GM03348 (cell line): ENCODE measurements around the gene AIF1.

ENCODE experiments used
- DNase-seq: peaks from one replicate; pipeline ENCODE4 v3.0.0; 2012; ENCODE audit warnings: low spot score

The AIF1 gene

DNA sequence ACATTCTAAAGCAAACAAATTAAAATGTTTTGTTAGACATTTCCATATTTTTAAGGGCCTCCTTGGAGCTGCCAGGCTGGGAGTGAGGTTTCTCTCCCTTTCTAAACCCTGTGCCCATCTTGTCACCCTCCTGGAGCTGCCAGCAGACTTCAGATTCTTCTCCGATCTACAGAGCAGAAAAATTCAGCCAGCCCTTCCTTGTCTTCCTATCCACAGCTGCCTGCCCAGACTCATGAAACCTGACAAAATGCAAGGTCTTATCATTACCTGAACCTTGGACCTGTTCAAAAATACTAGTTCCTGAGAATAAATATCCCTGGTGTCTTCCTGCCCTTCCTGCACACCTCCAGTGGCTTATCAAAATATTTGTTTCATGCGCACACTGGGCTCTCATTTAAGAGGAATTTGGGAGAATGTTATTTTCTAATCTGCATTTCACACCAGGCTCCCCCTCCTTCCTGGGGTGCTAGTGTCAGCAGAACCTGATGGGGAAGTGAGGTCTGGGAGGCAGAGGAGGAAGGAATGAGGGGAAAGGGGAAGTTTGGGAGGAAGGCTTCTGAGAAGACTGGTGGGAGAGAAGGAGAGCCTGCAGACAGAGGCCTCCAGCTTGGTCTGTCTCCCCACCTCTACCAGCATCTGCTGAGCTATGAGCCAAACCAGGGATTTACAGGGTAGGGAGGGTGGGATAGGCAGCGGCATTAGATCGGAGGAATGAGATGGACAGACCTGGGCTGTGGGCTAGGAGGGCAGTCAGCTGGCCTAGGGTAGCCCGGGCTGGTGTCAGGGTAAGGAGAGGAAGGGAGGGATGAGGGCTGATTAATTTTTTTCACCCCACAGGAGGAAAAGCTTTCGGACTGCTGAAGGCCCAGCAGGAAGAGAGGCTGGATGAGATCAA lies at the start of gene AIF1:
Gene AIF1, plus strand, starts transcription at position 551 of the 895 bp plus-strand sequence. Its CDS starts 96 bp downstream, at position 647.
- no peak for DNase-seq

DNA sequence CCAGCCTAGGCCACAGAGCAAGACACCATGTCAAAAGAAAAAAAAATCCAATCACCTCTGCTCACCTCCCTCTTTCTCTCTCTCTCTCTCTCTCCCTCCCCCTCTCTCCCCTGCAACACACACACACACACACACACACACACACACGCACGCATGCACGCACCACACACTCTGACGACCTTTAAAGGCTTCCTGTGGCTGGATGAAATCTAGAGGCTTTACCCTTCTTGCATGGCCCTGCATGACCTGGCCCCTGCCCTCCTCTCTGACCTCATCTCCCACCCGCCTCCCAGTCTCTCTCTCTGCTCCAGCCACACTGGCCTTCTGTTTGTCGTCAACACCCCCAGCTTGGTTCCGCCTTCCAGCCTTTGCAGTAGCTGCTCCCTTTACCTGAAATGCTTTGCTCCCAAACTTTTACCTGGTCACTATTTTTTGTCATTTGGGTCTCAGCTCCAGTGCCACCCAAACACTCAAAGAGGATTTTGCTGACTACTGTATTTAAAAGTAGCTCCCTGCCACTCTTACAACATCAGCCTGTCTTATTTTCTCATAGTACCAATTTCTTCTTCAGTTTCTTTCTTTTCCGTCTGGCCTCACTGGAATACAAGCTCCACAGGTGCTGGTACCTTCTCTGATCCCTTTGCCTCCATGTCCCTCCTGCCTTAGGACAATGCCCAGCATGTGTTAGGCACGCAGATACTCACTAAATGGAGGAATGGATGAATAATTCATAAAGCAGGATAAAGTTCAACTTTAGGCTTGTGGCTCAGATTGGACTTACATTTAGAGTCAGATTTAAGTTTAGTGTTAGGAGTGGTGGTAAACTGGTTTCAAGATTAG lies 47.3 kb upstream of the AIF1 start:
- no peak for DNase-seq

DNA sequence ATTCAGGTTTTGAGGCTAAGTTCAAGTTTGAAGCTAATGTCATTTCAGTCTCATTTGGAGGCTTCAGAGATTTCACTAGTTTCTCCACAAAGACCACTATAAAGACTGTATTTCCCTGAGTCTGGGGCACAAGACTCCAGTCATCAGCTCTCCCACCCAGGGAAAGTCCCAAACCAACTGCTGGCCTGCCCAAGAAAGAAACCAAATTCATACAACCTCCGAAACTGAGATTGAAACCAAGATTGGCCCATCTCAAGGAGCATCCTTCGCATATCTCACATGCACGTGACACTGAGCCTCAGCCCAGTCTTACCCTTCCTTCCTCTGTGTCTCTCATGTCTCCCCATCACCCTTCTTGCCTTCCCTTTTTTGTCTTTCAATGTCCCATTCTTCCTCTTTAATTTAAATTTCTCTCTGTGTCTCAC lies 46.5 kb upstream of the AIF1 start:
- no peak for DNase-seq

DNA sequence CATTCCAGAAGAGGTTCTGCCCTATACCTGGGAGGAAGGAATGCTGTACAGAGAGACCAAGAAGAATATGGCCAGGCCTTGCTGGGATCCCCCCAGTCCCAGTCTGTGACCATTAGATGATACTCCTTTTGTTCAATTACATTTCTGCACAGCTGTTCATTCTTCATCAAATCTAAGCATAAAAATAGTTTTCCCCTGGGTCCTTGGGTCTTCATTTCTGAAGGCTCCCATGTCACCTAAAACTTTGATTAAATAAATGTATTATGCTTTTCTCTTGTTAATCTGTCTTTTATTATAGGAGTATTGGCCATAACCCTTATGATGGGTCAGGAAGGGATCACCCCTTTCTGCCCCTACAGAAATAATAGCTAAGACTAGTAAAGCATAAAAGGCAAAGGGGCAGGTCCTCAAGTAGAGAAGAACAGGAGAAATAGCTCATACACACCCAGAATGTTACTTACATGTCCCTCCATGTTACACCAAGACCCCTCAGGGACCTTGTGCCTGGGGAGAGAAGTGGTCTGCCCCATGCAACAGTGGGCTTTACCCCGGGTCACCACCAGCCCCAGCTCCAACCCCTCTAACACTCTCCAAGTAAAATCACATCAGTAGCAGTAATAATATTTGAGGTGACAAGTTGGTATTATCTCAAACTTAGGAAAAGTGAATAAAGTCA lies 45.0 kb upstream of the AIF1 start:
- DNase-seq: no peak

DNA sequence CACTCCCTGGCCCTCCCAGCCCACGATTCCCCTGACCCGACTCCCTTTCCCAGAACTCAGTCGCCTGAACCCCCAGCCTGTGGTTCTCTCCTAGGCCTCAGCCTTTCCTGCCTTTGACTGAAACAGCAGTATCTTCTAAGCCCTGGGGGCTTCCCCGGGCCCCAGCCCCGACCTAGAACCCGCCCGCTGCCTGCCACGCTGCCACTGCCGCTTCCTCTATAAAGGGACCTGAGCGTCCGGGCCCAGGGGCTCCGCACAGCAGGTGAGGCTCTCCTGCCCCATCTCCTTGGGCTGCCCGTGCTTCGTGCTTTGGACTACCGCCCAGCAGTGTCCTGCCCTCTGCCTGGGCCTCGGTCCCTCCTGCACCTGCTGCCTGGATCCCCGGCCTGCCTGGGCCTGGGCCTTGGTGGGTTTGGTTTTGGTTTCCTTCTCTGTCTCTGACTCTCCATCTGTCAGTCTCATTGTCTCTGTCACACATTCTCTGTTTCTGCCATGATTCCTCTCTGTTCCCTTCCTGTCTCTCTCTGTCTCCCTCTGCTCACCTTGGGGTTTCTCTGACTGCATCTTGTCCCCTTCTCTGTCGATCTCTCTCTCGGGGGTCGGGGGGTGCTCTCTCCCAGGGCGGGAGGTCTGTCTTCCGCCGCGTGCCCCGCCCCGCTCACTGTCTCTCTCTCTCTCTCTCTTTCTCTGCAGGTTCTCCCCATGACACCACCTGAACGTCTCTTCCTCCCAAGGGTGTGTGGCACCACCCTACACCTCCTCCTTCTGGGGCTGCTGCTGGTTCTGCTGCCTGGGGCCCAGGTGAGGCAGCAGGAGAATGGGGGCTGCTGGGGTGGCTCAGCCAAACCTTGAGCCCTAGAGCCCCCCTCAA lies 42.8 kb upstream of the AIF1 start, which contains the start of gene LTA:
Gene LTA, plus strand, starts transcription at position 249 of the 871 bp plus-strand sequence. Its CDS starts 454 bp downstream, at position 703.
- no peak for DNase-seq

DNA sequence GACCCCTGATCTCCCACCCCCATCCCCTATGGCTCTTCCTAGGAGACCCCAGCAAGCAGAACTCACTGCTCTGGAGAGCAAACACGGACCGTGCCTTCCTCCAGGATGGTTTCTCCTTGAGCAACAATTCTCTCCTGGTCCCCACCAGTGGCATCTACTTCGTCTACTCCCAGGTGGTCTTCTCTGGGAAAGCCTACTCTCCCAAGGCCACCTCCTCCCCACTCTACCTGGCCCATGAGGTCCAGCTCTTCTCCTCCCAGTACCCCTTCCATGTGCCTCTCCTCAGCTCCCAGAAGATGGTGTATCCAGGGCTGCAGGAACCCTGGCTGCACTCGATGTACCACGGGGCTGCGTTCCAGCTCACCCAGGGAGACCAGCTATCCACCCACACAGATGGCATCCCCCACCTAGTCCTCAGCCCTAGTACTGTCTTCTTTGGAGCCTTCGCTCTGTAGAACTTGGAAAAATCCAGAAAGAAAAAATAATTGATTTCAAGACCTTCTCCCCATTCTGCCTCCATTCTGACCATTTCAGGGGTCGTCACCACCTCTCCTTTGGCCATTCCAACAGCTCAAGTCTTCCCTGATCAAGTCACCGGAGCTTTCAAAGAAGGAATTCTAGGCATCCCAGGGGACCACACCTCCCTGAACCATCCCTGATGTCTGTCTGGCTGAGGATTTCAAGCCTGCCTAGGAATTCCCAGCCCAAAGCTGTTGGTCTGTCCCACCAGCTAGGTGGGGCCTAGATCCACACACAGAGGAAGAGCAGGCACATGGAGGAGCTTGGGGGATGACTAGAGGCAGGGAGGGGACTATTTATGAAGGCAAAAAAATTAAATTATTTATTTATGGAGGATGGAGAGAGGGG lies 41.6 kb upstream of the AIF1 start:
- no peak for DNase-seq

DNA sequence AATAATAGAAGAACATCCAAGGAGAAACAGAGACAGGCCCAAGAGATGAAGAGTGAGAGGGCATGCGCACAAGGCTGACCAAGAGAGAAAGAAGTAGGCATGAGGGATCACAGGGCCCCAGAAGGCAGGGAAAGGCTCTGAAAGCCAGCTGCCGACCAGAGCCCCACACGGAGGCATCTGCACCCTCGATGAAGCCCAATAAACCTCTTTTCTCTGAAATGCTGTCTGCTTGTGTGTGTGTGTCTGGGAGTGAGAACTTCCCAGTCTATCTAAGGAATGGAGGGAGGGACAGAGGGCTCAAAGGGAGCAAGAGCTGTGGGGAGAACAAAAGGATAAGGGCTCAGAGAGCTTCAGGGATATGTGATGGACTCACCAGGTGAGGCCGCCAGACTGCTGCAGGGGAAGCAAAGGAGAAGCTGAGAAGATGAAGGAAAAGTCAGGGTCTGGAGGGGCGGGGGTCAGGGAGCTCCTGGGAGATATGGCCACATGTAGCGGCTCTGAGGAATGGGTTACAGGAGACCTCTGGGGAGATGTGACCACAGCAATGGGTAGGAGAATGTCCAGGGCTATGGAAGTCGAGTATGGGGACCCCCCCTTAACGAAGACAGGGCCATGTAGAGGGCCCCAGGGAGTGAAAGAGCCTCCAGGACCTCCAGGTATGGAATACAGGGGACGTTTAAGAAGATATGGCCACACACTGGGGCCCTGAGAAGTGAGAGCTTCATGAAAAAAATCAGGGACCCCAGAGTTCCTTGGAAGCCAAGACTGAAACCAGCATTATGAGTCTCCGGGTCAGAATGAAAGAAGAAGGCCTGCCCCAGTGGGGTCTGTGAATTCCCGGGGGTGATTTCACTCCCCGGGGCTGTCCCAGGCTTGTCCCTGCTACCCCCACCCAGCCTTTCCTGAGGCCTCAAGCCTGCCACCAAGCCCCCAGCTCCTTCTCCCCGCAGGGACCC lies 40.6 kb upstream of the AIF1 start:
- DNase-seq: no peak

DNA sequence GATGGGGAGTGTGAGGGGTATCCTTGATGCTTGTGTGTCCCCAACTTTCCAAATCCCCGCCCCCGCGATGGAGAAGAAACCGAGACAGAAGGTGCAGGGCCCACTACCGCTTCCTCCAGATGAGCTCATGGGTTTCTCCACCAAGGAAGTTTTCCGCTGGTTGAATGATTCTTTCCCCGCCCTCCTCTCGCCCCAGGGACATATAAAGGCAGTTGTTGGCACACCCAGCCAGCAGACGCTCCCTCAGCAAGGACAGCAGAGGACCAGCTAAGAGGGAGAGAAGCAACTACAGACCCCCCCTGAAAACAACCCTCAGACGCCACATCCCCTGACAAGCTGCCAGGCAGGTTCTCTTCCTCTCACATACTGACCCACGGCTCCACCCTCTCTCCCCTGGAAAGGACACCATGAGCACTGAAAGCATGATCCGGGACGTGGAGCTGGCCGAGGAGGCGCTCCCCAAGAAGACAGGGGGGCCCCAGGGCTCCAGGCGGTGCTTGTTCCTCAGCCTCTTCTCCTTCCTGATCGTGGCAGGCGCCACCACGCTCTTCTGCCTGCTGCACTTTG lies 39.6 kb upstream of the AIF1 start, which contains the start of gene TNF:
Gene TNF, plus strand, starts transcription at position 231 of the 567 bp plus-strand sequence. Its CDS starts 177 bp downstream, at position 408.
- DNase-seq: no peak

DNA sequence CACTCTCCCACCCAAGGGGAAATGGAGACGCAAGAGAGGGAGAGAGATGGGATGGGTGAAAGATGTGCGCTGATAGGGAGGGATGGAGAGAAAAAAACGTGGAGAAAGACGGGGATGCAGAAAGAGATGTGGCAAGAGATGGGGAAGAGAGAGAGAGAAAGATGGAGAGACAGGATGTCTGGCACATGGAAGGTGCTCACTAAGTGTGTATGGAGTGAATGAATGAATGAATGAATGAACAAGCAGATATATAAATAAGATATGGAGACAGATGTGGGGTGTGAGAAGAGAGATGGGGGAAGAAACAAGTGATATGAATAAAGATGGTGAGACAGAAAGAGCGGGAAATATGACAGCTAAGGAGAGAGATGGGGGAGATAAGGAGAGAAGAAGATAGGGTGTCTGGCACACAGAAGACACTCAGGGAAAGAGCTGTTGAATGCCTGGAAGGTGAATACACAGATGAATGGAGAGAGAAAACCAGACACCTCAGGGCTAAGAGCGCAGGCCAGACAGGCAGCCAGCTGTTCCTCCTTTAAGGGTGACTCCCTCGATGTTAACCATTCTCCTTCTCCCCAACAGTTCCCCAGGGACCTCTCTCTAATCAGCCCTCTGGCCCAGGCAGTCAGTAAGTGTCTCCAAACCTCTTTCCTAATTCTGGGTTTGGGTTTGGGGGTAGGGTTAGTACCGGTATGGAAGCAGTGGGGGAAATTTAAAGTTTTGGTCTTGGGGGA lies 38.9 kb upstream of the AIF1 start:
- no peak for DNase-seq

DNA sequence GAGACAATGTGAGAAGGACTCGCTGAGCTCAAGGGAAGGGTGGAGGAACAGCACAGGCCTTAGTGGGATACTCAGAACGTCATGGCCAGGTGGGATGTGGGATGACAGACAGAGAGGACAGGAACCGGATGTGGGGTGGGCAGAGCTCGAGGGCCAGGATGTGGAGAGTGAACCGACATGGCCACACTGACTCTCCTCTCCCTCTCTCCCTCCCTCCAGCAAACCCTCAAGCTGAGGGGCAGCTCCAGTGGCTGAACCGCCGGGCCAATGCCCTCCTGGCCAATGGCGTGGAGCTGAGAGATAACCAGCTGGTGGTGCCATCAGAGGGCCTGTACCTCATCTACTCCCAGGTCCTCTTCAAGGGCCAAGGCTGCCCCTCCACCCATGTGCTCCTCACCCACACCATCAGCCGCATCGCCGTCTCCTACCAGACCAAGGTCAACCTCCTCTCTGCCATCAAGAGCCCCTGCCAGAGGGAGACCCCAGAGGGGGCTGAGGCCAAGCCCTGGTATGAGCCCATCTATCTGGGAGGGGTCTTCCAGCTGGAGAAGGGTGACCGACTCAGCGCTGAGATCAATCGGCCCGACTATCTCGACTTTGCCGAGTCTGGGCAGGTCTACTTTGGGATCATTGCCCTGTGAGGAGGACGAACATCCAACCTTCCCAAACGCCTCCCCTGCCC lies 38.0 kb upstream of the AIF1 start:
- DNase-seq: no peak

DNA sequence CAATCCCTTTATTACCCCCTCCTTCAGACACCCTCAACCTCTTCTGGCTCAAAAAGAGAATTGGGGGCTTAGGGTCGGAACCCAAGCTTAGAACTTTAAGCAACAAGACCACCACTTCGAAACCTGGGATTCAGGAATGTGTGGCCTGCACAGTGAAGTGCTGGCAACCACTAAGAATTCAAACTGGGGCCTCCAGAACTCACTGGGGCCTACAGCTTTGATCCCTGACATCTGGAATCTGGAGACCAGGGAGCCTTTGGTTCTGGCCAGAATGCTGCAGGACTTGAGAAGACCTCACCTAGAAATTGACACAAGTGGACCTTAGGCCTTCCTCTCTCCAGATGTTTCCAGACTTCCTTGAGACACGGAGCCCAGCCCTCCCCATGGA lies 37.5 kb upstream of the AIF1 start:
- no peak for DNase-seq

DNA sequence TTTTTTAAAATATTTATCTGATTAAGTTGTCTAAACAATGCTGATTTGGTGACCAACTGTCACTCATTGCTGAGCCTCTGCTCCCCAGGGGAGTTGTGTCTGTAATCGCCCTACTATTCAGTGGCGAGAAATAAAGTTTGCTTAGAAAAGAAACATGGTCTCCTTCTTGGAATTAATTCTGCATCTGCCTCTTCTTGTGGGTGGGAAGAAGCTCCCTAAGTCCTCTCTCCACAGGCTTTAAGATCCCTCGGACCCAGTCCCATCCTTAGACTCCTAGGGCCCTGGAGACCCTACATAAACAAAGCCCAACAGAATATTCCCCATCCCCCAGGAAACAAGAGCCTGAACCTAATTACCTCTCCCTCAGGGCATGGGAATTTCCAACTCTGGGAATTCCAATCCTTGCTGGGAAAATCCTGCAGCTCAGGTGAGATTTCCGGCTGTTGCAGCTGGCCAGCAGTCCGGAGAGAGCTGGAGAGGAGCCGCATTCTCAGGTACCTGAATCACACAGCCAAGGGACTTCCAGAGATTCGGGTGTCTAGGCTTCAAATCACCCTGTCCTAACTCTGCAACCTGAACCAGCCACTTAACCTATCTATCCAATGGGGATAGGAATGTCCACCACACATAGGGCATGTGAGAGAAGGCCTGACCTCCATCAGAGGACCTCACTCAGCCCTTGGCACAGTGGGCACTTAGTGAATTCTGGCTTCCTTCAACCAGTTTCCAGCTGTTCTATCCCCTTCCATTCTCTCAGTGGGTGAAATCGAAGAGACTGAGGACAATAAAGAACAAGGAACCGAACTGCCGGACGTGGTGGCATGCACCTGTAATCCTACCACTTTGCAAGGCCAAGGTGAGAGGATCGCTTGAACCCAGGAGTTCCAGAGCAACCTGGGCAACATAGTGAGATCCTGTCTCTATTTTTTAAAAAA lies 36.6 kb upstream of the AIF1 start:
- DNase-seq: no peak

DNA sequence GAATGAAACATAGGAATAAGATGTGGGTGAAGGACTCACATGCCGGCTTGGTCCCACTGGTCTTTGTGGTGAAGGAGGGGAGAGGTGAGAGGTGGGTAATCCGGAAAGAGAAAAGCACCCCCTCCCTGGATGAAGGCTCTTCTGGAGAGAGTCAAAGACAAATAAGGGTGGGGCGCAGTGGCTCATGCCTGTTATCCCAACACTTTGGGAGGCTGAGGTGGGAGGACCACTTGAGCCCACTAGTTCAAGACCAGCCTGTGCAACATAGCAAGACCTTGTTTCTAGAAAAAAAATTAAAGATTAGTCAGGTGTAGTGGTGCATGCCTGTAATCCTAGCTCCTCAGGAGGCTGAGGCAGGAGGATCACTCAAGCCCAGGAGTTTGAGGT lies 35.9 kb upstream of the AIF1 start:
- DNase-seq: no peak

DNA sequence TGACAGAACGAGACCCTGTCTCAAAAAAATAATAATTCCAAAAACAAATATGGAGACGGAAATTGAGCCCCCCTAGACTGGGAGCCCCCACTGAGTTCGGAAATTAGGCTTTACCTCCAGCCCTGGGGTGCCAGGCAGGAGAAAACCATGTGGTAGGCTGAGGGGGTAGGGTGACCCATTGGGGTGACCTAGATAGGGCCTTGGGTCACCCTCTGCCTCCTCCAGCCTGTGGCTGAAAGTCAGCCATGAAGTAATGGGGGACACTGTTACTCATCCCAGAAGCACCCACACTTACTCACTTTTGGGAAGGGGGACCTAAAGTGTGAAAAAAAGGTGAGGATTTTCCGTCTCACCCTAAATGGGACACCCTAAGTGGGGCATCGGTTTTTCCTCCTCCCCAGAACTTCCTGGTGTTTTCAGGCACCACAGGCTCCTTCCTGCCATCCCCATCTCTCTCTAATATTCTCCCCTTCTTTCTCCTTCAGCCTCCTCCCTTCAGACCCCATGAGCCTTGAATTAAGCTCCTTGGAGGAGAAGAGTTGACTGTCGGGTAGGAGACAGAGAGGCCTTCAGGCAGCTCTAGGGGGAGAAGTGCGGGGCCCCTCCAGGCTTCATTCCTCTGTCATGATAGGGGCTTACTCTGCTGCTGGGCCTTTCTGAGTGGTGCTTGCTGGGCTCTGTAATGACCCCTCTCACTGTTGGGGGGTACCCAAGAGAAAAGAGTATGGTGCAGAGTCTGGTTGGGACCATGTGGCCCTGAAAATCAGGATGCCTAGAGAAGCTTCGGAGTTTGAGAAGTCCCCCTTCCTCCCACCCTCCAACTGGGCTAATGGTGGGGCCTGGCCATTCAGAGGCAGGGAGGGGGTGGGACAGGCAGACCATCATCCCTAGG lies 35.2 kb upstream of the AIF1 start:
- no peak for DNase-seq

DNA sequence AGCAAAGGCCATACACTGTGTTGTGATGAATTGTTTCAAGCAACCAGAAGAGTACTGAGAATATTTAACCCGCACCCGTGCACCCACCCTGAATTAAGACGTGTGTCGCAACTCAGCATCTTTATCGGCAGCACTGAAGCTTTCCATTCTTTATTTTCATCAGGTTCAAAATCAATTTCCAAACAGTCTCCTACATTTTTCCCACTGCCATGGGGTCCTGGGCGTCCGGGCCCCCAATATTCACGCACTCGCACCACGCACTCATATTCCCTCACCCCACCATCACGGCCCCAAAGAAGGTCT lies 34.6 kb upstream of the AIF1 start:
- DNase-seq: no peak
